ENCODE results near the gene RASL10A.
"Not testable (repeated sequence)": the region's sequence is repeated elsewhere in the genome, so short reads cannot be mapped to it uniquely, and the experiment has no call there.

The RASL10A gene
- total RNA-seq, result 0 to 0.17 (median 0) reads per million in 3 donors

GRCh38 chr22:29315286-29316140, at the start of gene RASL10A:
RASL10A (minus strand) TSS chr22:29315697; CDS start chr22:29315246, 451 bp downstream.
- peaks cover 16% of the 10 kb centered on the region for H3K27me3 ChIP-seq (replicated peaks; ENCODE audit: control insufficient read depth, insufficient read depth, low read length, poor library complexity, severe bottlenecking)
- H3K36me3 ChIP-seq (ENCODE audit: control insufficient read depth, insufficient read depth, low read length), result no peaks in the 10 kb centered on the region
- peaks cover 25% of the 10 kb centered on the region for H3K4me1 ChIP-seq (ENCODE audit: control insufficient read depth, insufficient read depth, low read length, poor library complexity, severe bottlenecking)
- H3K9me3 ChIP-seq (ENCODE audit: control insufficient read depth, low read length), result no peaks in the 10 kb centered on the region
- H3K27ac ChIP-seq (ENCODE audit: insufficient read depth, low read length, poor library complexity, severe bottlenecking), result no peak within 1 kb of the TSS
- DNase-seq, result no peak
- H3K4me3 ChIP-seq (ENCODE audit: insufficient read depth, low read depth, low read length, poor library complexity, severe bottlenecking), result no peak within 1 kb of the TSS

GRCh38 chr22:29359469-29359868, 44.0 kb upstream of the RASL10A start:
- no peak overlapping the region for H3K4me3 ChIP-seq (ENCODE audit: insufficient read depth, low read depth, low read length, poor library complexity, severe bottlenecking)
- peaks cover 43% of the 10 kb centered on the region for H3K36me3 ChIP-seq (ENCODE audit: control insufficient read depth, insufficient read depth, low read length)
- no peaks in the 10 kb centered on the region for H3K27me3 ChIP-seq (replicated peaks; ENCODE audit: control insufficient read depth, insufficient read depth, low read length, poor library complexity, severe bottlenecking)
- no peak overlapping the region for H3K27ac ChIP-seq (ENCODE audit: insufficient read depth, low read length, poor library complexity, severe bottlenecking)
- H3K4me1 ChIP-seq (ENCODE audit: control insufficient read depth, insufficient read depth, low read length, poor library complexity, severe bottlenecking), result no peaks in the 10 kb centered on the region
- DNase-seq, result no peak
- H3K9me3 ChIP-seq (ENCODE audit: control insufficient read depth, low read length), result no peaks in the 10 kb centered on the region

- H3K27me3 ChIP-seq (replicated peaks; ENCODE audit: control insufficient read depth, insufficient read depth, low read length, poor library complexity, severe bottlenecking); H3K27ac ChIP-seq (ENCODE audit: insufficient read depth, low read length, poor library complexity, severe bottlenecking); H3K4me1 ChIP-seq (ENCODE audit: control insufficient read depth, insufficient read depth, low read length, poor library complexity, severe bottlenecking); H3K4me3 ChIP-seq (ENCODE audit: insufficient read depth, low read depth, low read length, poor library complexity, severe bottlenecking); DNase-seq; H3K9me3 ChIP-seq (ENCODE audit: control insufficient read depth, low read length): not testable (repeated sequence)
- H3K36me3 ChIP-seq (ENCODE audit: control insufficient read depth, insufficient read depth, low read length), result peaks cover 63% of the 10 kb centered on the region
These were observed 41.8 kb upstream of the RASL10A start for GRCh38 chr22:29357193-29357890.

GRCh38 chr22:29353860-29354259, 38.4 kb upstream of the RASL10A start:
- no peaks in the 10 kb centered on the region for H3K4me1 ChIP-seq (ENCODE audit: control insufficient read depth, insufficient read depth, low read length, poor library complexity, severe bottlenecking)
- peaks cover 84% of the 10 kb centered on the region for H3K36me3 ChIP-seq (ENCODE audit: control insufficient read depth, insufficient read depth, low read length)
- no peak overlapping the region for H3K4me3 ChIP-seq (ENCODE audit: insufficient read depth, low read depth, low read length, poor library complexity, severe bottlenecking)
- DNase-seq, result no peak
- no peaks in the 10 kb centered on the region for H3K9me3 ChIP-seq (ENCODE audit: control insufficient read depth, low read length)
- no peak overlapping the region for H3K27ac ChIP-seq (ENCODE audit: insufficient read depth, low read length, poor library complexity, severe bottlenecking)
- no peaks in the 10 kb centered on the region for H3K27me3 ChIP-seq (replicated peaks; ENCODE audit: control insufficient read depth, insufficient read depth, low read length, poor library complexity, severe bottlenecking)

GRCh38 chr22:29353286-29353685, 37.8 kb upstream of the RASL10A start:
- no peak for DNase-seq
- H3K9me3 ChIP-seq (ENCODE audit: control insufficient read depth, low read length), result no peaks in the 10 kb centered on the region
- peaks cover 86% of the 10 kb centered on the region for H3K36me3 ChIP-seq (ENCODE audit: control insufficient read depth, insufficient read depth, low read length)
- no peak overlapping the region for H3K27ac ChIP-seq (ENCODE audit: insufficient read depth, low read length, poor library complexity, severe bottlenecking)
- no peaks in the 10 kb centered on the region for H3K27me3 ChIP-seq (replicated peaks; ENCODE audit: control insufficient read depth, insufficient read depth, low read length, poor library complexity, severe bottlenecking)
- no peak overlapping the region for H3K4me3 ChIP-seq (ENCODE audit: insufficient read depth, low read depth, low read length, poor library complexity, severe bottlenecking)
- no peaks in the 10 kb centered on the region for H3K4me1 ChIP-seq (ENCODE audit: control insufficient read depth, insufficient read depth, low read length, poor library complexity, severe bottlenecking)

- Histone ChIP-seq H3K27ac (ENCODE audit: insufficient read depth, low read length, poor library complexity, severe bottlenecking) (no peak overlapping the region), H3K36me3 (ENCODE audit: control insufficient read depth, insufficient read depth, low read length) (peaks cover 81% of the 10 kb centered on the region), H3K4me3 (ENCODE audit: insufficient read depth, low read depth, low read length, poor library complexity, severe bottlenecking) (no peak overlapping the region)
These were observed 37.3 kb upstream of the RASL10A start for GRCh38 chr22:29352778-29353177.

GRCh38 chr22:29351891-29352290, 36.4 kb upstream of the RASL10A start:
- no peak overlapping the region for H3K4me3 ChIP-seq (ENCODE audit: insufficient read depth, low read depth, low read length, poor library complexity, severe bottlenecking)
- H3K36me3 ChIP-seq (ENCODE audit: control insufficient read depth, insufficient read depth, low read length), result peaks cover 88% of the 10 kb centered on the region
- no peaks in the 10 kb centered on the region for H3K27me3 ChIP-seq (replicated peaks; ENCODE audit: control insufficient read depth, insufficient read depth, low read length, poor library complexity, severe bottlenecking)
- no peaks in the 10 kb centered on the region for H3K9me3 ChIP-seq (ENCODE audit: control insufficient read depth, low read length)
- DNase-seq, result no peak
- no peaks in the 10 kb centered on the region for H3K4me1 ChIP-seq (ENCODE audit: control insufficient read depth, insufficient read depth, low read length, poor library complexity, severe bottlenecking)
- no peak overlapping the region for H3K27ac ChIP-seq (ENCODE audit: insufficient read depth, low read length, poor library complexity, severe bottlenecking)

More at GRCh38 chr22:29352778-29353177, 37.3 kb upstream of the RASL10A start:
- Histone ChIP-seq H3K9me3 (ENCODE audit: control insufficient read depth, low read length) (no peaks in the 10 kb centered on the region), H3K27me3 (replicated peaks; ENCODE audit: control insufficient read depth, insufficient read depth, low read length, poor library complexity, severe bottlenecking) (no peaks in the 10 kb centered on the region), H3K4me1 (ENCODE audit: control insufficient read depth, insufficient read depth, low read length, poor library complexity, severe bottlenecking) (no peaks in the 10 kb centered on the region)
- no peak for DNase-seq

GRCh38 chr22:29351042-29351441, 35.5 kb upstream of the RASL10A start:
- no peaks in the 10 kb centered on the region for H3K4me1 ChIP-seq (ENCODE audit: control insufficient read depth, insufficient read depth, low read length, poor library complexity, severe bottlenecking)
- H3K9me3 ChIP-seq (ENCODE audit: control insufficient read depth, low read length), result no peaks in the 10 kb centered on the region
- no peaks in the 10 kb centered on the region for H3K27me3 ChIP-seq (replicated peaks; ENCODE audit: control insufficient read depth, insufficient read depth, low read length, poor library complexity, severe bottlenecking)
- no peak for DNase-seq
- no peak overlapping the region for H3K27ac ChIP-seq (ENCODE audit: insufficient read depth, low read length, poor library complexity, severe bottlenecking)
- peaks cover 88% of the 10 kb centered on the region for H3K36me3 ChIP-seq (ENCODE audit: control insufficient read depth, insufficient read depth, low read length)
- H3K4me3 ChIP-seq (ENCODE audit: insufficient read depth, low read depth, low read length, poor library complexity, severe bottlenecking), result no peak overlapping the region

GRCh38 chr22:29348956-29349355, 33.5 kb upstream of the RASL10A start:
- no peak for DNase-seq
- Histone ChIP-seq H3K4me3 (ENCODE audit: insufficient read depth, low read depth, low read length, poor library complexity, severe bottlenecking) (no peak overlapping the region), H3K36me3 (ENCODE audit: control insufficient read depth, insufficient read depth, low read length) (peaks cover 80% of the 10 kb centered on the region), H3K27ac (ENCODE audit: insufficient read depth, low read length, poor library complexity, severe bottlenecking) (no peak overlapping the region), H3K27me3 (replicated peaks; ENCODE audit: control insufficient read depth, insufficient read depth, low read length, poor library complexity, severe bottlenecking) (no peaks in the 10 kb centered on the region), H3K4me1 (ENCODE audit: control insufficient read depth, insufficient read depth, low read length, poor library complexity, severe bottlenecking) (no peaks in the 10 kb centered on the region), H3K9me3 (ENCODE audit: control insufficient read depth, low read length) (no peaks in the 10 kb centered on the region)

- Histone ChIP-seq H3K36me3 (ENCODE audit: control insufficient read depth, insufficient read depth, low read length) (peaks cover 78% of the 10 kb centered on the region), H3K9me3 (ENCODE audit: control insufficient read depth, low read length) (no peaks in the 10 kb centered on the region), H3K4me1 (ENCODE audit: control insufficient read depth, insufficient read depth, low read length, poor library complexity, severe bottlenecking) (no peaks in the 10 kb centered on the region), H3K4me3 (ENCODE audit: insufficient read depth, low read depth, low read length, poor library complexity, severe bottlenecking) (no peak overlapping the region), H3K27me3 (replicated peaks; ENCODE audit: control insufficient read depth, insufficient read depth, low read length, poor library complexity, severe bottlenecking) (no peaks in the 10 kb centered on the region), H3K27ac (ENCODE audit: insufficient read depth, low read length, poor library complexity, severe bottlenecking) (no peak overlapping the region)
- no peak for DNase-seq
These were observed 32.5 kb upstream of the RASL10A start for GRCh38 chr22:29348041-29348440.

Measured in effector memory CD4-positive, alpha-beta T cell (primary cell).